ENCODE data around the gene KDM4C.
"Not testable (repeated sequence)": the region's sequence is repeated elsewhere in the genome, so short reads cannot be mapped to it uniquely, and the experiment has no call there.

Gene KDM4C

DNA sequence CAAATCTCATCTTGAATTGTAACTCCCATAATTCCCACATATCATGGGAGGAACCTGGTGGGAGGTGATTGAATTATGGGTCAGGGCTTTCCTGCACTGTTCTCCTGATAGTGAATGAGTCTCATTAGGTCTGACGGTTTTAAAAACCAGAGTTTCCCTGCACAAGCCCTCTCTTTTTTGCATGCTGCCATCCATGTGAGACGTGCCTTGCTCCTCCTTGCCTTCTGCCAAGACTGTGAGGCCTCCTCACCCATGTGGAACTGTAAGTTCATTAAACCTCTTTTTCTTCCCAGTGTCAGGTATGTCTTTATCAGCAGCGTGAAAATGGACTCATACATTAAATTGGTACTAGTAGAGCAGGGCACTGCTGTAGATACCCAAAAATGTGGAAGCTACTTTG is 22.4 kb upstream of the KDM4C start:
- no peak for DNase-seq
- TF ChIP-seq CTCF (IDR thresholded peaks at IDR 0.05), result no peak
- peaks cover 4% of the 10 kb centered on the region for H3K4me1 Mint-ChIP-seq
- no peaks in the 10 kb centered on the region for H3K27me3 Mint-ChIP-seq (ENCODE audit: low read depth, poor library complexity)
- H3K9me3 Mint-ChIP-seq, result peaks cover 8% of the 10 kb centered on the region
- H3K36me3 Mint-ChIP-seq (ENCODE audit: low read depth), result no peaks in the 10 kb centered on the region
- H3K4me3 Mint-ChIP-seq, result no peak overlapping the region
- peak overlapping the region; percentile 58 for H3K27ac Mint-ChIP-seq

DNA sequence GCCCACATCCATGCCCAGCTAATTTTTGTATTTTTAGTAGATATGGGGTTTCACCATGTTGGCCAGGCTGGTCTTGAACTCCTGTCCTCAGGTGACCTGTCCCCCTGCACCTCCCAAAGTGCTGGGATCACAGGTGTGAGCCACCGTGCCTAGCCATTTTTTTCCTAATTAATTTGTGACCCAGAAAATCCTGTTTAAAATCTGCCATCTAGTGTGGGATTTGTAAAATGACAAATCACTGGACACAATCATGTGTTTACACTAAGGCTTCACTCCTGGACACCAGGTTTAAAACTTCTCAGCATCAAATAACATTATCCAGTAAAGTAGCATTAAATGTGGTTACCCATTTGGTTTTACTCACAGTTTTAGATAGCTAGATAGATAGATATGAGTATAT is 18.6 kb upstream of the KDM4C start:
- H3K36me3 Mint-ChIP-seq (ENCODE audit: low read depth), result no peaks in the 10 kb centered on the region
- H3K4me1 Mint-ChIP-seq, result no peaks in the 10 kb centered on the region
- no peak for DNase-seq
- H3K27me3 Mint-ChIP-seq (ENCODE audit: low read depth, poor library complexity), result no peaks in the 10 kb centered on the region
- H3K9me3 Mint-ChIP-seq, result peaks cover 8% of the 10 kb centered on the region
- no peak overlapping the region for H3K27ac Mint-ChIP-seq
- no peak overlapping the region for H3K4me3 Mint-ChIP-seq
- no peak for TF ChIP-seq CTCF (IDR thresholded peaks at IDR 0.05)

GRCh38 chr9:6748861-6749260 is 8.9 kb upstream of the KDM4C start:
- H3K9me3 Mint-ChIP-seq; H3K27me3 Mint-ChIP-seq (ENCODE audit: low read depth, poor library complexity); H3K4me1 Mint-ChIP-seq; H3K36me3 Mint-ChIP-seq (ENCODE audit: low read depth); DNase-seq; H3K4me3 Mint-ChIP-seq; H3K27ac Mint-ChIP-seq: not testable (repeated sequence)

- not testable (repeated sequence) for H3K36me3 Mint-ChIP-seq (ENCODE audit: low read depth); H3K27ac Mint-ChIP-seq; H3K4me1 Mint-ChIP-seq; DNase-seq; H3K4me3 Mint-ChIP-seq; H3K9me3 Mint-ChIP-seq
- H3K27me3 Mint-ChIP-seq (ENCODE audit: low read depth, poor library complexity), result peaks cover 12% of the 10 kb centered on the region
These were observed 2.9 kb upstream of the KDM4C start for GRCh38 chr9:6754861-6755260.

GRCh38 chr9:6757132-6757455 is 679 bp upstream of the KDM4C start:
- Mint-ChIP-seq H3K4me1 (peaks cover 12% of the 10 kb centered on the region), H3K27me3 (ENCODE audit: low read depth, poor library complexity) (peaks cover 10% of the 10 kb centered on the region), H3K9me3 (no peaks in the 10 kb centered on the region), H3K4me3 (peak overlapping the region; percentile 96), H3K36me3 (ENCODE audit: low read depth) (no peaks in the 10 kb centered on the region), H3K27ac (peak overlapping the region; percentile 100)
- DNase-seq, result no peak
- TF ChIP-seq CTCF (IDR thresholded peaks at IDR 0.05), result no peak

- no peak overlapping the region for H3K27ac Mint-ChIP-seq
- H3K36me3 Mint-ChIP-seq (ENCODE audit: low read depth), result peaks cover 2% of the 10 kb centered on the region
- peaks cover 12% of the 10 kb centered on the region for H3K4me1 Mint-ChIP-seq
- peak overlapping the region; percentile 96 for H3K4me3 Mint-ChIP-seq
- H3K9me3 Mint-ChIP-seq, result peaks cover 3% of the 10 kb centered on the region
- TF ChIP-seq CTCF (IDR thresholded peaks at IDR 0.05), result no peak
- peak; percentile 69 for DNase-seq
- peaks cover 10% of the 10 kb centered on the region for H3K27me3 Mint-ChIP-seq (ENCODE audit: low read depth, poor library complexity)
These were observed 400 bp downstream of the KDM4C start for GRCh38 chr9:6758248-6758497.

- peak; percentile 48 for DNase-seq
- H3K36me3 Mint-ChIP-seq (ENCODE audit: low read depth), result peaks cover 6% of the 10 kb centered on the region
- peaks cover 12% of the 10 kb centered on the region for H3K4me1 Mint-ChIP-seq
- H3K27ac Mint-ChIP-seq, result peak overlapping the region; percentile 94
- no peak for TF ChIP-seq CTCF (IDR thresholded peaks at IDR 0.05)
- peaks cover 7% of the 10 kb centered on the region for H3K9me3 Mint-ChIP-seq
- peaks cover 10% of the 10 kb centered on the region for H3K27me3 Mint-ChIP-seq (ENCODE audit: low read depth, poor library complexity)
- H3K4me3 Mint-ChIP-seq, result peak overlapping the region; percentile 96
These were observed 868 bp downstream of the KDM4C start for GRCh38 chr9:6758498-6759184.

All from nephron progenitor cell (in vitro differentiated cells).